Stimulated activated CD8-positive, alpha-beta memory T cell treated with anti-CD3 and anti-CD28 coated beads, Interleukin-7, amount 100 ng/mL, for 48 hours (primary cell): Measurements from ENCODE around the gene SMIM10L2A.
"Not testable (repeated sequence)": the region's sequence is repeated elsewhere in the genome, so short reads cannot be mapped to it uniquely, and the experiment has no call there.

ENCODE experiments used
- DNase-seq, 2 donors: peaks; one replicate each; pipeline ENCODE4 v3.0.0-alpha.2; 2020; ENCODE audit warnings: low read depth in 1 of 2; ENCODE audit errors: extremely low read depth in 1 of 2

SMIM10L2A gene

GRCh38 chrX:135422810-135423168 is 1.0 kb downstream of the SMIM10L2A start:
- not testable (repeated sequence) for DNase-seq

GRCh38 chrX:135423173-135423864 is 1.6 kb downstream of the SMIM10L2A start:
- DNase-seq = not testable (repeated sequence)

GRCh38 chrX:135424469-135424868 is 2.7 kb downstream of the SMIM10L2A start:
- DNase-seq = no peak

GRCh38 chrX:135425026-135425965 is 3.6 kb downstream of the SMIM10L2A start:
- no peak for DNase-seq

GRCh38 chrX:135429429-135429828 is 7.7 kb downstream of the SMIM10L2A start:
- no peak for DNase-seq

GRCh38 chrX:135431886-135432285 is 10.1 kb downstream of the SMIM10L2A start:
- no peak for DNase-seq

- no peak for DNase-seq
Measured at GRCh38 chrX:135432453-135432852, 10.7 kb downstream of the SMIM10L2A start.

GRCh38 chrX:135432881-135433521 is 11.3 kb downstream of the SMIM10L2A start:
- no peak for DNase-seq

GRCh38 chrX:135433531-135434257 is 11.9 kb downstream of the SMIM10L2A start:
- no peak for DNase-seq

- no peak for DNase-seq
Measured at GRCh38 chrX:135434258-135435138, 12.8 kb downstream of the SMIM10L2A start.

- no peak for DNase-seq
Measured at GRCh38 chrX:135435139-135435922, 13.6 kb downstream of the SMIM10L2A start.

GRCh38 chrX:135435933-135436332 is 14.2 kb downstream of the SMIM10L2A start:
- no peak for DNase-seq

GRCh38 chrX:135436456-135436855 is 14.7 kb downstream of the SMIM10L2A start:
- DNase-seq = no peak

- DNase-seq = no peak
Measured at GRCh38 chrX:135436966-135437866, 15.5 kb downstream of the SMIM10L2A start.

GRCh38 chrX:135437867-135438733 is 16.4 kb downstream of the SMIM10L2A start:
- DNase-seq = no peak

- DNase-seq = no peak
Measured at GRCh38 chrX:135438734-135439043, 16.9 kb downstream of the SMIM10L2A start.
